ENCODE data around the gene ANK3.

ANK3 gene

DNA sequence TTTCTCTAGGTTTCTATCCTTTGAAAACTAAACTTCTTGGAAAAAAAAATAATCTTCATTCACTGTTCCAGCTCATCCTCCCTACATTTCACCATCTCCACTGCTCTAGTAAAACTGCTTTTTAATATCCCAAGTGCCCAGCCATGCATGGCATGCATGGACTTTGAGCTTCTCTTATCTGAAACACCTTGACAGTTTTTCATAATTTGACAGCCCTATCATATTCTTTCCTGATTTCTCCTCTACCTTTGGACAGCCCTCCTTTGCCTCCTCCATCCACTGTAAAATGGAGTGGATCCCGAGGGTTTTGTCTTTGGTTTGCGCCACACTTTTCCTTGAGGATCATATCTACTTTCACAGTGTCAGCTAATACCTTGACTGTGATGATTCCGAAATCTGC lies 212.8 kb downstream of the ANK3 start:
- no peaks in the 10 kb centered on the region for H3K4me1 Mint-ChIP-seq (ENCODE audit: low read depth)
- no peaks in the 10 kb centered on the region for H3K27me3 Mint-ChIP-seq
- no peaks in the 10 kb centered on the region for H3K36me3 Mint-ChIP-seq (ENCODE audit: low read depth)
- no peaks in the 10 kb centered on the region for H3K9me3 Mint-ChIP-seq
- no peak overlapping the region for H3K27ac Mint-ChIP-seq
- no peak overlapping the region for H3K4me3 Mint-ChIP-seq

DNA sequence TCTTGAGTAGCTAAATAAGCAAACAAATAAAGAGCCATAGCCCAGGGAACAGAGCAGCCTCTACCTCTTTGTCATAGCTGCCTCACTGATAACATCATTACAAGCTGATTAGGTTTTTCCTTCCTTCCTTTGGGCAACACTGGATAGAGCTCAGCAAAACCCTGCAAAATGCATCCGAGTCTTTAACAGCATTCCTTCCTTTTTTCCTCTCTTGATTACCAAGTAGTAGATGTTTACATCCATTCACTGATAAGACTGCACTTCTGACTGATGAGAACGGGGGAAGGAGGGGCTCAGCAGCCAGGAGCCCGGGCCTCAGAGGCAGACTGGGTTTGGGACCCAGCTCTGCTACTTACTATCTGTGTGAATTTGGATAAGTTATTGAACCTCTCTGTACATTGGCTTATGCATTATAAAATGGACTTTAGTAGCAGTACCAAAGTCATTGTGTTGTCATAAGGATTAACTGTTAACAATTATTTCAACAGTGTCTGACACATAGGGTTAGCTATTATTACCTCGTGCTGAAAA lies 214.2 kb downstream of the ANK3 start:
- Mint-ChIP-seq H3K4me1 (ENCODE audit: low read depth) (no peaks in the 10 kb centered on the region), H3K4me3 (no peak overlapping the region), H3K27ac (no peak overlapping the region), H3K36me3 (ENCODE audit: low read depth) (no peaks in the 10 kb centered on the region), H3K9me3 (no peaks in the 10 kb centered on the region), H3K27me3 (no peaks in the 10 kb centered on the region)

DNA sequence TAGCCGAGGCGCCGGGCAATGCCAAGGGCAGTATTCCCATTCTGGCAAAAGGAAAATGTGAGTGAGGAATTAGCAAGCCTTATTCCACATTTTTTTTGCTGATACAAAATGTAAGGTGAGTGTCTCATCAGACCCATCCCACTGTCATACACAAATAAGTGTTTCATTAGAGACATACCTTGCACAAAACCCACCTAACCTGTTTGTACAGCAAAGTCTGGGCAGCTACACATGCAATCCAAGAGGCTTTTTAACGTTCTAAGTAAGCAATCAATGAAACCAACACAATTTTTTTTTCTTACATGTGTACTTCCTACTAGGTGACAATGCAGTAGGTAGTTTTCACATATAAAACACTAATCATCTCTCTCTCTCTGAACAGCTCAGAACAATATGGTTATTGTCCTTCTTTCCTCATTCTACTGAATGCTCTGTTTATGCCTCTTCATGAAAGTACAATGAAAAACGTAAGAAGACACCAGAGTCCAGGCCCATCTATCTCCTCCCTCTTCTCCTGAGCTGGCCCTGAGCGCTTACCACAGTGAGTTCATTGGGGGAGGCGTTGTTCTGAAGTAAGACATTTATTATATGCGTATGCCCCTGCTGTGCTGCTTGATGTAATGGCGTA lies 217.2 kb downstream of the ANK3 start:
- Mint-ChIP-seq H3K4me1 (ENCODE audit: low read depth) (no peaks in the 10 kb centered on the region), H3K4me3 (no peak overlapping the region), H3K27me3 (no peaks in the 10 kb centered on the region), H3K36me3 (ENCODE audit: low read depth) (no peaks in the 10 kb centered on the region), H3K9me3 (no peaks in the 10 kb centered on the region), H3K27ac (no peak overlapping the region)

DNA sequence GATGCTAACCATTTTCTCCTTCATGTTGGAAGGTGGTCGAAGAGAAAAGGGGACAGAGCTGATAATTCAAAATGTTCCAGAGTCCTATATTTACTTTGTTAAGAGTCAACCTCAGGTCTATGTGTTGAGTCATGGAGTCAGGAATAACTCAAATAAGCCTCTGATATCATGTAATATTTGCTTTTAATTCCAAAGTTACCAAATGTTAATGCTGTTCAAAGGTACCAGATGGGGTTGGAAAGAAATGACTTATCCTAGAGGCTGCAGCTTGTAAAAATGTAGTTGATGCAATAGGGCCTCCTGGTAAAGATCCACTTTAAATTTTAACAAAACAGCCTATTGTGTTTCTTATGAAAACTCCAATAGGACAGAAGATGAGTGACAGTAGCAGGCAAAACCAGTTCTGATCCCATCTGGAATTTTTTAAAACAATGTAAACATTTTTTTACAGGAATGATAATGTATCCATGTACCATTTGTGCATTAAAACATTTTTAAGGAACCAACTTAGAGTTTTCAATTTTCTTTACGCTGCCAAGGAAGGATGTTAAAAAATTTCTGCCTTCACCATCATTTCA lies 218.2 kb downstream of the ANK3 start:
- Mint-ChIP-seq H3K27ac (no peak overlapping the region), H3K4me3 (no peak overlapping the region), H3K36me3 (ENCODE audit: low read depth) (no peaks in the 10 kb centered on the region), H3K9me3 (no peaks in the 10 kb centered on the region), H3K27me3 (no peaks in the 10 kb centered on the region), H3K4me1 (ENCODE audit: low read depth) (no peaks in the 10 kb centered on the region)

DNA sequence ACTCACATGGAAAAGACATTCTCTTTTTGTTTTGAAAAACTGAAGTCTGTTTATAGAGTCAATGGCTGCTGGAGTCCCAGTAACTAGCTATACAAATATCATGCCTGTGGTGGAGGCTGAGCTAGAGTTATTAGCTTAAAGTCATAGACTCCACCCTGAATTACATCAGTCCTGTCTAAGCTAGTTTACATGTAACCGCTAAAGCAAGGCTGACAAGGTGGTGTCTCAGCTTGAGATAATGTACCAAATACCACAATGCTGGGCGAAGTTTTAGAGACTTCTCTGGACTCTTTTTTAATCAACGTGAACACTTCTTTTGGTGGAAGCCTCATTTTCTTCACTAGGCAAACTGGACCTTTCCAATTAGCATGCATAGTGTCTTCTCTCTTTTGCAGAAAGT lies 219.4 kb downstream of the ANK3 start:
- no peak overlapping the region for H3K4me3 Mint-ChIP-seq
- no peaks in the 10 kb centered on the region for H3K36me3 Mint-ChIP-seq (ENCODE audit: low read depth)
- no peaks in the 10 kb centered on the region for H3K4me1 Mint-ChIP-seq (ENCODE audit: low read depth)
- no peak overlapping the region for H3K27ac Mint-ChIP-seq
- H3K27me3 Mint-ChIP-seq: no peaks in the 10 kb centered on the region
- H3K9me3 Mint-ChIP-seq: no peaks in the 10 kb centered on the region

DNA sequence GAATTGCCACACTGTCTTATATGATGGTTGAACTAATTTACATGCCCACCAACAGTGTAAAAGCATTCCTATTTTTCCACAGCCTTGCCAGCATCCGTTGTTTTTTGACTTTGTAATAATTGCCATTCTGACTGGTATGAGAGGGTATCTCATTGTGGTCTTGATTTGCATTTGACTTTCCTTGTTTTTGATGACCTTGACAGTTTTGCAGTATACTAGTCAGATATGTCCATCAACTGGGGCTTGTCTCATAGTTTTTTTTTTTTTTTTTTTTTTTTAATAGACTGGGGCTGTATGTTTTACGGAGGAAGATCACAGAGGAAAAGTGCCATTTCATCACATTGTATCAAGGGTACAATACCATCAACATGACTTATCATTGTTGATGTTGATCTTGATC lies 220.6 kb downstream of the ANK3 start:
- no peak overlapping the region for H3K4me3 Mint-ChIP-seq
- no peaks in the 10 kb centered on the region for H3K36me3 Mint-ChIP-seq (ENCODE audit: low read depth)
- no peaks in the 10 kb centered on the region for H3K9me3 Mint-ChIP-seq
- no peaks in the 10 kb centered on the region for H3K4me1 Mint-ChIP-seq (ENCODE audit: low read depth)
- no peaks in the 10 kb centered on the region for H3K27me3 Mint-ChIP-seq
- H3K27ac Mint-ChIP-seq: no peak overlapping the region

DNA sequence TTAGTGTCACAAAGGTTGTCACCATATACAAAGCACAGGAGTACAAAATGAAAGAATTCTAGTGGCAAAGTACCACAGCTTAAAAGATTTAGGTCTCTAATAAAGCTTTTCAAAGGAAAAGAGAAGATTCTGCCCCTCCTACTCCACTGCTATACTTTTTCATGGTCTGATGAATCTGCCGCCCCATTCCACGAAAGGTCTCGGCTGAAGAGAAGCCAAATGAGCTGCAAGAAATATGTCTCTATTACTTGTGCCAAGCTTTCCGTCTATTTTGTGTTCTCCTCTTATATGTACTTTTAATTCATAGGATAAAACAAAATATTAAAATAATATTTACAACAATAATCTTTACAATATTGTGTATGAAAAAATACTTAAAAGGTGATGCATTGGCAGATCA lies 222.6 kb downstream of the ANK3 start:
- H3K4me3 Mint-ChIP-seq: no peak overlapping the region
- no peaks in the 10 kb centered on the region for H3K9me3 Mint-ChIP-seq
- H3K4me1 Mint-ChIP-seq (ENCODE audit: low read depth): no peaks in the 10 kb centered on the region
- H3K36me3 Mint-ChIP-seq (ENCODE audit: low read depth): no peaks in the 10 kb centered on the region
- H3K27ac Mint-ChIP-seq: no peak overlapping the region
- no peaks in the 10 kb centered on the region for H3K27me3 Mint-ChIP-seq

DNA sequence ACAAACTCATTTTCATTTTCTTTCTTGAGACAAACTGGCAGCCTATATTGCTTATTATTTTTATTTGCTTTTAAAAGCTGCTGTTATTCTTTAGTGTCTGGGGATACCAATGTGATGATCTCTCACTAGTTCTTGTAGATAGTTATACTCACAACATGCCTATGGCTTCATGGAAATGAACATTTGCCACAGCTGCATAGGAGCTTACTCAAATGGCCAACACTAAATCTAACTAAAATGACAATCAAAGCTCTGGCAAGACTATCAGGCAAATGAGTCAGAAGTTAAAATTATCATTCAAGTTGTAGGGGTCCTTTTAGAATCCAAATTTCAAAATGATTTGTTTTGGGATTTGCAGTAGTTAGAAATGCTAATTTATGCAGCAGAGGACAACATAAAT lies 225.9 kb downstream of the ANK3 start:
- H3K27ac Mint-ChIP-seq: no peak overlapping the region
- no peak overlapping the region for H3K4me3 Mint-ChIP-seq
- no peaks in the 10 kb centered on the region for H3K36me3 Mint-ChIP-seq (ENCODE audit: low read depth)
- H3K9me3 Mint-ChIP-seq: no peaks in the 10 kb centered on the region
- no peaks in the 10 kb centered on the region for H3K27me3 Mint-ChIP-seq
- no peaks in the 10 kb centered on the region for H3K4me1 Mint-ChIP-seq (ENCODE audit: low read depth)

DNA sequence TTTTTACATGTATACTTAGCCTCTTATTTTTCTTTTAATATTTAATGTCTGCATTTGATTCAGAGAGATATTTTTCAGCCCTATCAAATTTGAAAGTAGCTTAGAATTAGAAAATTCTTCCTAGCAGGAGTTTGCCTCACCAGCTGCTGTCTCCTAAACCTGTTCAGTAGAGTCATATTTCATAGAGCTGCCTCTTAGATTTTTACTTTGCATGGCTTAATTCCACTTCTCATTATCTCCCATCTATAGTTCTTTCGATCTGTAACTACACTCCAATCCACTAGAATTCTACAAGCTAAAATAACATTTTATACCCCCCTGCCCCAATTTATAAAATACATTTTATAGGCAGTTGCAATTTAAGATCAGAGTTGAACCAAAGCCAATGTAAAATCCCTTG lies 227.0 kb downstream of the ANK3 start:
- no peaks in the 10 kb centered on the region for H3K4me1 Mint-ChIP-seq (ENCODE audit: low read depth)
- no peaks in the 10 kb centered on the region for H3K9me3 Mint-ChIP-seq
- no peak overlapping the region for H3K27ac Mint-ChIP-seq
- H3K36me3 Mint-ChIP-seq (ENCODE audit: low read depth): no peaks in the 10 kb centered on the region
- peaks cover 3% of the 10 kb centered on the region for H3K27me3 Mint-ChIP-seq
- no peak overlapping the region for H3K4me3 Mint-ChIP-seq

DNA sequence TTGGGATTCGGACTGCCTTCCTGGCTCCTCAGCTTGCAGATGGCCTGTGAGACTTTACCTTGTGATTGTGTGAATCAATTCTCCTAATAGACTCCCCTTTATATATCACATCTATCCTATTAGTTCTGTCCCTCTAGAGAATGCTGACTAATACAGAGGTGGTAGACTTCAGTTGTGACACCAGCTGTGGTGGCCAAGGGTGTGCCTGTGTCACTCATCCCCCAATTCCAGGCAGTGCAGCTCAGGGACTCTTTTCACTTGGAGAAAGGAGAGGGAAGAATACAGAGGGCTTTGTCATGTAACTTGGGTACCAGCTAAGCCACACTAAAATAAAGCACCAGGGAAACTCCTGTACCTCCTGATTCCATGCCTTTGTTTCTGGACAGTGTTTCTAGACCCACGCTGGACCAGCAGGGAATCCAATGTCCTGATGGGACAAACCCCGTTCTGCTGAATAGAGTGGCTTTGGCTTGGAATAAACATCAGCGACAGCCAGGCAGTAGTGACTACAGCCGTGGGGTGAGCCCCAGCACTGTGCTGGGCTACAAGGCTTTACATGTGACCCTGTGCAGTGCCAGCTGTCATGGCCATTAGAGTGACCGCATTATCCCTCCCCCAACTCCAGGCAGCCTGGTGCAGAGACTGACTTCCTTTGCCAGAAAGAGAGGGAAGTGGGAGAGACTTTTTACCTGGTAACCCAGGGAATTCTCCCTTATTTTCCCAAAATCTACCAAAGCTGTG lies 233.6 kb downstream of the ANK3 start:
- H3K27me3 Mint-ChIP-seq: peaks cover 3% of the 10 kb centered on the region
- no peaks in the 10 kb centered on the region for H3K4me1 Mint-ChIP-seq (ENCODE audit: low read depth)
- no peaks in the 10 kb centered on the region for H3K36me3 Mint-ChIP-seq (ENCODE audit: low read depth)
- no peak overlapping the region for H3K4me3 Mint-ChIP-seq
- H3K27ac Mint-ChIP-seq: no peak overlapping the region
- H3K9me3 Mint-ChIP-seq: no peaks in the 10 kb centered on the region

DNA sequence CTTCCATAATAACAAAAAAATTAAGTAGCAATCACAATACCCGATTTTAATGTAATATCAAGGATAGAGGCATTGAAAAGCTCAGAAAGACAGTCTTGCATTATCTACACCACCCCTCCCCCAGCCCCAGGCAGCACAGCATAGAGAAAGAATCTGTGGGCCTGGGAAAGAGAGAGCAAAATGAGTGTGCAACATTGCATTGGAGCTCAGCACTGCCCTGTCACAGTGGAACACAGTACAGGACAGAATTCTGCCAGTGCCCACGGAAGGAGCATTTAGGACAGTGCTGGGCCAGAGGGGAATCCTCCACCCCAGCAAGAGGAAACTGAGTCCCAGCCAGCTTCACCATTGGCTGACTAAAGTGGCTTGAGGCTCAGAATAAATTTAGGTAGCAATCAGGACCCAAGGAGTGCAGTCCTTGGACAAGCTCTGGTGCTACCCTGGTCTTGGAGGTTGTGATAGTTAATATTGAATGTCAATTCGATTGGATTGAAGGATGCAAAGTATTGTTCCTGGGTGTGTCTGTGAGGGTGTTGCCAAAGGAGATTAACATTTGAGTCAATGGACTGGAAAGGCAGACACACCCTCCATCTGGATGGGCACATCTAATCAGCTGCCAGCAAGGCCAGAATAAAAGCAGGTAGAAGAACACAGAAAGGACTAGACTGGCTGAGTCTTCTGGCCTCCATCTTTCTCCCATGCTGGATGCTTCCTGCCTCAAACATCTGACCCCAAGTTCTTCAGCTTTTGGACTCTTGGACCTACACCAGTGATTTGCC lies 234.4 kb downstream of the ANK3 start:
- Mint-ChIP-seq H3K36me3 (ENCODE audit: low read depth) (no peaks in the 10 kb centered on the region), H3K27me3 (peaks cover 3% of the 10 kb centered on the region), H3K4me1 (ENCODE audit: low read depth) (no peaks in the 10 kb centered on the region), H3K4me3 (no peak overlapping the region), H3K27ac (no peak overlapping the region), H3K9me3 (no peaks in the 10 kb centered on the region)

DNA sequence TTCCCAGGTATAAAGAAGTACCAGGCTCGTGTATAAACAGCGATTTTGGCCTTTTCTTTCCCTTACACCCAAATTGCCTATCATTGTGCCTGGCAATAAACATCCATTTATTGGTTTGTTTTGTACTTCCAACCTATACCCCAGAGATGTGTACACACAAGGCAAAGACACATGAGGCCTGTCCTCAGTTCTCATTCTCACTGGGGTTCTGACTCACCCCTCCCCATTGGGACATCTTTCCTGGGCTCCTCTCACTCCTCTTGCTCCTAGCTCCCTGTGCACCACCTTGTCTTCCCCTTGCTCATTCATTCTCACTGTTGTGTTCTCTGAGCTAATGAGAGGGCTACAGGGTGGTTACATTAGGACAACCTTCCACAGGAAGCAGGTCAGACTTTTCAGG lies 240.7 kb downstream of the ANK3 start:
- H3K27me3 Mint-ChIP-seq: no peaks in the 10 kb centered on the region
- H3K4me1 Mint-ChIP-seq (ENCODE audit: low read depth): no peaks in the 10 kb centered on the region
- no peak overlapping the region for H3K4me3 Mint-ChIP-seq
- no peak overlapping the region for H3K27ac Mint-ChIP-seq
- H3K36me3 Mint-ChIP-seq (ENCODE audit: low read depth): no peaks in the 10 kb centered on the region
- H3K9me3 Mint-ChIP-seq: no peaks in the 10 kb centered on the region

DNA sequence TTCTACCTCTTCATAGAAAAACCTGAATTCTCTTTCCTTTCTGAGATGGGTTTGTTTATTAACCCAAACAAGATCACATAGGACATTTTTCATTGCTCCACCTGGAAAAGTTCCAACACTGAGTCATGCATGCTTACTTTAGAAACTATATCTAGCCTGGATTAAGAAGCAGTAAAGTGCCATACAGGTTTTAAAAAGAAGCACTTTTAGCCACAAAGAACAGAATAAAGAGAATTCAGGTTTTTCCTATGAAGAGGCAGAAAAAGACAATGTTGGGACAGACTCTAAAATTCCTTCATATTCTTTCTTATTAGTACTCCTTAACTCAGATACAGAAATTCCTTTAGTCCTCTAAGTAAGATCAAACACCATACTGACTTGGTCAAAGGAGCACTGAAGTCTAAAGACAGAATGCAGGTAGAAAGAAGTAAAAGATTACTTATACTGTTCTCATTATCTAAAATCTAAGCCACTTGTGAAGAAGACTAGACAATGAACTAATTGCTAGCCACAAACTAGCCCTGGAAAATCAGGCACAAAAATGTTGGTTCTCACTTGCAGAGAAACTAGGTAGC lies 241.3 kb downstream of the ANK3 start:
- H3K36me3 Mint-ChIP-seq (ENCODE audit: low read depth): no peaks in the 10 kb centered on the region
- H3K4me3 Mint-ChIP-seq: no peak overlapping the region
- H3K27me3 Mint-ChIP-seq: no peaks in the 10 kb centered on the region
- no peak overlapping the region for H3K27ac Mint-ChIP-seq
- no peaks in the 10 kb centered on the region for H3K4me1 Mint-ChIP-seq (ENCODE audit: low read depth)
- no peaks in the 10 kb centered on the region for H3K9me3 Mint-ChIP-seq

DNA sequence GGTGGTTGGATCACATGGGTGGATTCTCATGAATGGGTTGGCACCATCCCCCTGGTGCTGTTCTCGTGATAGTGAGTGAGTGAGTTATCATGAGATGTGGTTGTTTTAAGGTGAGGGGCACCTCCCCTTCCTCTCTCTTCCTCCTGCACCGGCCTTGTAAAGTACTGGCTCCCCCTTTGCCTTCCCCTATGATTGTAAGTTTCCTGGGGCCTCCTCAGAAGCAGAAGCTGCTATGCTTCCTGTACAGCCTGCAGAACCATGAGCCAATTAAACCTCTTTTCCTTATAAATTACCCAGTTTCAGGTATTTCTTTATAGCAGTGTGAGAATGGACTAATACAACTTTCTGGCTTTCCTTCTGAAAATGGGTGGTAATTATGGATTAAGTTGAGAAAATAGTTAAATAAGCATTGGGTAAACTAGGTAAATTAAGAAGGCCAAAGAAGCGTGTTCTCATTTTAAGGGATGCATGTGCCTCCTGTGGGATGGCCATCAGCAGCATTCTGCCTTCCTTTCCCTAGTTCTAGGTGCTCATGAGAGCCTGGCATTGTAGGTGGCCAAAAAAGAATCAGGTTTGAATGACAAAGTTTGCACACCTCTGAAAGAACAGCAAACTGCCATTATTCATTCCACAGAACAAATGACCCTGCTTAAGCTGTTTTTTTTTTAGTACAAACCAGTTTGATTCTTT lies 242.0 kb downstream of the ANK3 start:
- Mint-ChIP-seq H3K4me3 (no peak overlapping the region), H3K27me3 (no peaks in the 10 kb centered on the region), H3K36me3 (ENCODE audit: low read depth) (no peaks in the 10 kb centered on the region)

More for the DNA sequence above, 242.0 kb downstream of the ANK3 start:
- H3K9me3 Mint-ChIP-seq: no peaks in the 10 kb centered on the region
- no peak overlapping the region for H3K27ac Mint-ChIP-seq
- no peaks in the 10 kb centered on the region for H3K4me1 Mint-ChIP-seq (ENCODE audit: low read depth)
